Neural cell (in vitro differentiated cells): Measurements from ENCODE around the gene COPS7A.

Experiments used
- CTCF ChIP-seq: fragments of 450-650 bp; IDR thresholded peaks from 2 replicates; pipeline ENCODE4 v1.5.1; 2014; ENCODE audit warnings: antibody characterized with exemption, mild to moderate bottlenecking, moderate library complexity; ENCODE audit not compliant: poor library complexity, severe bottlenecking
- EP300 ChIP-seq: fragments of 450-650 bp; conservative IDR thresholded peaks from 2 replicates; pipeline ENCODE4 v1.6.1; 2014; ENCODE audit warnings: antibody characterized with exemption, mild to moderate bottlenecking, moderate library complexity; ENCODE audit not compliant: poor library complexity, severe bottlenecking
- EZH2 ChIP-seq: fragments of 200-600, 300-800 bp; shearing (Covaris generic), sonication (generic); IDR thresholded peaks from 2 replicates; pipeline ENCODE4 v1.6.1; 2014; ENCODE audit warnings: antibody characterized with exemption, low read length, borderline replicate concordance, mild to moderate bottlenecking; ENCODE audit not compliant: insufficient read depth, poor library complexity, severe bottlenecking
- MXI1 ChIP-seq: fragments of 450-650 bp; conservative IDR thresholded peaks from 2 replicates; pipeline ENCODE4 v1.6.1; 2014; ENCODE audit warnings: antibody characterized with exemption, mild to moderate bottlenecking; ENCODE audit not compliant: poor library complexity, severe bottlenecking
- POLR2AphosphoS5 ChIP-seq: IDR thresholded peaks from 2 replicates; pipeline ENCODE4 v1.6.1; 2012
- REST ChIP-seq: IDR thresholded peaks from 2 replicates; pipeline ENCODE4 v1.6.1; 2012; ENCODE audit warnings: borderline replicate concordance
- SMC3 ChIP-seq: fragments of 450-650 bp; conservative IDR thresholded peaks from 2 replicates; pipeline ENCODE4 v1.6.1; 2014; ENCODE audit warnings: antibody characterized with exemption, mild to moderate bottlenecking, moderate library complexity; ENCODE audit not compliant: poor library complexity
- TAF1 ChIP-seq: IDR thresholded peaks from 2 replicates; pipeline ENCODE4 v1.6.1; 2012; ENCODE audit warnings: low read depth

GRCh38 chr12:6734506-6735387 is 10.9 kb downstream of the COPS7A start:
- TF ChIP-seq SMC3 (no peak), POLR2AphosphoS5 (no peak), EP300 (no peak), CTCF (no peak), EZH2 (no peak), REST (no peak), TAF1 (no peak), MXI1 (no peak)
